GM18511 (cell line): Measurements from ENCODE around the gene GRIK4.
"Not testable (repeated sequence)": the region's sequence is repeated elsewhere in the genome, so short reads cannot be mapped to it uniquely, and the experiment has no call there.

Source experiments
- ATAC-seq: cut with Tn5 transposase; IDR thresholded peaks from one replicate; pipeline ENCODE4 v1.9.1; 2021; ENCODE audit warnings: mild to moderate bottlenecking, moderate library complexity; ENCODE audit not compliant: unreplicated experiment

Gene GRIK4

GRCh38 chr11:120769906-120770305 lies 258.4 kb downstream of the GRIK4 start:
- no peak for ATAC-seq

- ATAC-seq, result no peak
Measured at GRCh38 chr11:120771551-120772060, 260.1 kb downstream of the GRIK4 start.

- ATAC-seq, result peak; percentile 83
Measured at GRCh38 chr11:120773501-120774031, 262.0 kb downstream of the GRIK4 start.

GRCh38 chr11:120774591-120775386 lies 263.2 kb downstream of the GRIK4 start:
- ATAC-seq, result no peak

- no peak for ATAC-seq
Measured at GRCh38 chr11:120775986-120776951, 264.7 kb downstream of the GRIK4 start.

GRCh38 chr11:120778685-120779490 lies 267.3 kb downstream of the GRIK4 start:
- no peak for ATAC-seq

GRCh38 chr11:120780239-120780638 lies 268.7 kb downstream of the GRIK4 start:
- ATAC-seq, result no peak

GRCh38 chr11:120781486-120782120 lies 270.1 kb downstream of the GRIK4 start:
- no peak for ATAC-seq

GRCh38 chr11:120784566-120785251 lies 273.2 kb downstream of the GRIK4 start:
- no peak for ATAC-seq

GRCh38 chr11:120785576-120785975 lies 274.0 kb downstream of the GRIK4 start:
- ATAC-seq, result no peak

- no peak for ATAC-seq
Measured at GRCh38 chr11:120786206-120786735, 274.7 kb downstream of the GRIK4 start.

GRCh38 chr11:120787224-120787623 lies 275.7 kb downstream of the GRIK4 start:
- ATAC-seq, result not testable (repeated sequence)

GRCh38 chr11:120789391-120789790 lies 277.8 kb downstream of the GRIK4 start:
- ATAC-seq, result no peak

- ATAC-seq, result no peak
Measured at GRCh38 chr11:120792306-120792705, 280.8 kb downstream of the GRIK4 start.

- no peak for ATAC-seq
Measured at GRCh38 chr11:120793150-120793549, 281.6 kb downstream of the GRIK4 start.

- no peak for ATAC-seq
Measured at GRCh38 chr11:120793806-120794479, 282.4 kb downstream of the GRIK4 start.

- ATAC-seq, result no peak
Measured at GRCh38 chr11:120794748-120795147, 283.2 kb downstream of the GRIK4 start.

- no peak for ATAC-seq
Measured at GRCh38 chr11:120795185-120795584, 283.6 kb downstream of the GRIK4 start.

GRCh38 chr11:120797143-120797542 lies 285.6 kb downstream of the GRIK4 start:
- no peak for ATAC-seq
